ENCODE results near the gene HDAC10. TPM values are rescaled to one million over a fixed set of nuclear protein-coding genes. Genes with fewer than 3 reads are reported as not detected.
A peak's percentile ranks its signal among the peaks of the same experiment; 100 is the strongest.

HDAC10 gene
- total RNA-seq, 1 donor from 2014 or later: 40.6 TPM

DNA sequence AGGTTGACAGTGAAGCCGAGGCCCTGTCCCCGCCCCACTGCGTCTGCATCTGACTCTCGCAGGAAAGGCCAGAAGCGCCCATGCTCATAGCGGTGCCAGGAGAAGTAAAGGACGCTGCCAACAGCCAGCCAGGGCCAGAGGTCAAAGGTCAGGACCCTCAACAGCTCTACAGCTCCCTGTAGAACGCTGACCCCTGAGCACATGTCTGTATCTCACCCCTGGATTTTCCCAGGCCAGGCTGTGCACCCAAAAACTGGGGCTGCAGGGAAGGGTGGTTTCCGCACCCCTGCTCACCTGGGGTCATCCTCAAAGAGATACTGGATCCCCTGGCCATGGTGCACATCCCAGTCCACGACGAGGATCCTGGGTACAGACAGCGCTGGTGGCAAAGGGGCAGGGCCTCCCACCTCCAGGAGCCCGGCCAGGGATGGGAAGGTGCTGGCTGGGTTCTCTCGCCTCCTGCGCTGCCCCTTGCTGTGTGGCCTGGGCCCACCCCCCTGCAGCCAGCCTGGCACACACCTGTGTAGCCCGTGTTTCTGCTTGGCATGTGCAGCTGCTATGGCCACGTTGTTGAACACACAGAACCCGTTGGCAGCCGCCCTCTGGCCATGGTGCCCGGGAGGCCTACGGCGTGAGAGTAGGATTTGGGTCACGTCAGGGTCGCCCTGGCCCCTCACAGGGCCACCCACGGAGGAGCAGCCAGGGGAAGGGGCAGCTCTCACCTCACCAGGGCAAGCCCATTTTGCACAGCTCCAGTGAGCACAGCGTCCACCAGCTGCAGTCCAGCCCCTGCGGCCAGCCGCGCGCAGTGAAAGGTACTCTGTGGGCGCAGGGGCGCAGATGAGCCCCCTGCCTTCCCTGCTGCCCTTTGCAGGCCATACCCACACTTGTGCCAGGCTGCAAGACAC lies 1.5 kb downstream of the HDAC10 start:
- no peak for DNase-seq (ENCODE audit: low read depth)

DNA sequence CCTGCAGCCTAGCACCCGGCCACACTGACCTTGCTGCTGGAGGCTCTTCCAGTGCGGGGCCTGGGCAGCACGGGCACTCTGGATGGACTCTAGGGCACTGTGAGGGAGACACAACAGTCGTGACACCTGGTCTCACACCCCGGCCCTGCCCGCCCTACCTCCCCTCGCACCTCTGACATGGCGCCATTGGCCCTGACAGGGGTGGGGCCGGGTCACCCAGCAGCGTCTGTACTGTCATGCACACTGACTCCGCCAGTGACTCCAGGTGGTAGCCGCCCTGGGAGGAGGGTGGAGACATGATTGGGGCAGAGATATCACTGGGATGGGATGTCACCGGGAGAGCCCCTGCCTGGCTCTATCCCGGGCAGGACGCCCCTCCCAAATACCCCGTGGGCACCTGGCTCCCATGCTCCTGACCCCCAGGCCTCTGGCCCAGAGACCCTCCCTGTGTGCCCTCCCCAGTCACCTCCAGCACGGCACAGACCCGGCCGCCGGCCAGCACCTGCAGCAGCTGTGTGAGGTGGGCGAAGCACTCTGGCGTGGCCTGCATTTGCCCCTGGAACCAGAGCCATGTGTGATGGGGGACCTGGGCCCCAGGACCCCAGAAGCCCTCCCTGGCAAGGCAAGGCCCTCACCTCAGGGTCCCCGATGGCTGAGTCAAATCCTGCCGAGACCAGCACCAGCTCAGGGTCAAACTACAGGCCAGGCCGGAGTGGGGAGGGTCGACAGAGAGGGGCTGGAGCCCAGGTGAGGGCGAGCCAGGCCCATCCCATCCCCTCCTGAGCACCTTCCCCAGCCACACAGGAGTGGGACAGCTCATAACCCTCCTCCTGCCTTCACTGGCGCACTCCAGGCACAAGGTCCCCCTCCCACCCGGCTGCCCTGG lies 2.6 kb downstream of the HDAC10 start:
- TF ChIP-seq, protein P1, sequence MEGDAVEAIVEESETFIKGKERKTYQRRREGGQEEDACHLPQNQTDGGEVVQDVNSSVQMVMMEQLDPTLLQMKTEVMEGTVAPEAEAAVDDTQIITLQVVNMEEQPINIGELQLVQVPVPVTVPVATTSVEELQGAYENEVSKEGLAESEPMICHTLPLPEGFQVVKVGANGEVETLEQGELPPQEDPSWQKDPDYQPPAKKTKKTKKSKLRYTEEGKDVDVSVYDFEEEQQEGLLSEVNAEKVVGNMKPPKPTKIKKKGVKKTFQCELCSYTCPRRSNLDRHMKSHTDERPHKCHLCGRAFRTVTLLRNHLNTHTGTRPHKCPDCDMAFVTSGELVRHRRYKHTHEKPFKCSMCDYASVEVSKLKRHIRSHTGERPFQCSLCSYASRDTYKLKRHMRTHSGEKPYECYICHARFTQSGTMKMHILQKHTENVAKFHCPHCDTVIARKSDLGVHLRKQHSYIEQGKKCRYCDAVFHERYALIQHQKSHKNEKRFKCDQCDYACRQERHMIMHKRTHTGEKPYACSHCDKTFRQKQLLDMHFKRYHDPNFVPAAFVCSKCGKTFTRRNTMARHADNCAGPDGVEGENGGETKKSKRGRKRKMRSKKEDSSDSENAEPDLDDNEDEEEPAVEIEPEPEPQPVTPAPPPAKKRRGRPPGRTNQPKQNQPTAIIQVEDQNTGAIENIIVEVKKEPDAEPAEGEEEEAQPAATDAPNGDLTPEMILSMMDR (conservative IDR thresholded peaks at IDR 0.05; ENCODE audit: low read depth, low read length): no peak
- no peak for DNase-seq (ENCODE audit: low read depth)
- H3K4me3 ChIP-seq (ENCODE audit: low read depth, low read length): no peak overlapping the region

More for the DNA sequence above, 1.5 kb downstream of the HDAC10 start:
- TF ChIP-seq, protein P1 (conservative IDR thresholded peaks at IDR 0.05; ENCODE audit: low read depth, low read length): no peak
- H3K4me3 ChIP-seq (ENCODE audit: low read depth, low read length): peak overlapping the region; percentile 82

DNA sequence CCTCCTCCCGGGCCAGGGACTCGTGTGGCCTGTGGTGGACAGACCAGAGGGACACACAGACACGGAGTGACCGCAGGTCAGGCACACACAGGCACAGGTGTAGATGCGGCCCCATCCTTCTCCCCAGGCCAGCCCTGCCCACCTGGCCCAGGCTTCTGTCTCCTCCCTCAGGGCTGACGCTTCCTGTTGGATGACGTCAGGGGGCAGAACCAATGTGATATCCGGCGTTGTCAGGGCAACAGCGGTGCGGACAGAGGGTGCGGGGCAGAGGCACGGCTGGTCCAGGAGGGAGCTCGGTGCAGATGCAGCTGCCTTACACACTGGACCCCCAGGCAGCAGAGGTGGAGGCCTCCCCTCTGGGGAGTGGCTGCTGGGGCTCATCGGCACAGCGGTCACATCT lies 3.3 kb downstream of the HDAC10 start:
- H3K4me3 ChIP-seq (ENCODE audit: low read depth, low read length): no peak overlapping the region
- DNase-seq (ENCODE audit: low read depth): no peak
- TF ChIP-seq, protein P1 (conservative IDR thresholded peaks at IDR 0.05; ENCODE audit: low read depth, low read length): no peak

DNA sequence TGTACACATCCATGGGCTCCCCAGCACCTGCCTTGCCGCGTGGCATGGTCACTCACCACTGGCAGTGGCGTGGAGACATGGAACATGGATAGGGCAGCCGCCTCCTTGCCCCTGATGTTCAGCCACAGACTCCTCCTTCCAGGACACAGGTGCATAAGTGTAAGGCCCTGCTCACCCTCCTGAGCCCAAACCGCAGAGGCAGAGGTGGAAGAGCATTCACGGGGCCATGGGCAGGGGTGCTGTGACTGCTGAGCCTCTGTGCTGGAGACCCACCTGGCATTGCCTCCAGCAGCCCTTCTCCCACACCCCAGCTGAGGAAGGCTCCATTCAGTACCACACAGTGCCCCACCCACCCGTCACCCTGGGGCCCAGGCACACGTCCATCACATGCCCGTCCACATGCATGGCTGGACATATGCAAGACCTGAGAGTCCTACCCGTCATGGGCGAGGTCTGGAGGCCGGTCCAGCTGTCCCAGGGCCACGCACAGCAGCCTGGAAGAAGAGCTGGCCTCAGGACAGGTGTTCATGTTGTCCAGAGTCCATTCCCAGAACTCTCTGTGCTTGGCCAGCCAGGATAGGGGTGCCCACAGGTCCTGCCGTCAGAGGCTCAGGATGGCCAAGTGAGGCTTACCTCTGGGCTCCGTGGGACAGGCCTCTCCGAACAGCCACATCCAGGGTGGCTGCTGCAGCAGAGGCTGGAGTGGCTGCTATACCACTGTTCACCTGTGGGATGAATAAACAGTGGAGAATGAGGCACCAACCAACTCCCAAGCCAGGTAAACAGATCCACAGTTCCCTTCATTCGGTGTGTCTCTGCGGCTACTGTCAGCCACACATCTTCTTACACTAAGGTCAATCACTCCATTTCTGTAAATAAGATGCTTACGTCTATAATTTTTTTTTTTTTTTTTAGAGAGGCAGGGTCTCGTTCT lies 4.6 kb downstream of the HDAC10 start:
- TF ChIP-seq, protein P1 (conservative IDR thresholded peaks at IDR 0.05; ENCODE audit: low read depth, low read length): no peak
- H3K4me3 ChIP-seq (ENCODE audit: low read depth, low read length): peak overlapping the region; percentile 97
- no peak for DNase-seq (ENCODE audit: low read depth)

DNA sequence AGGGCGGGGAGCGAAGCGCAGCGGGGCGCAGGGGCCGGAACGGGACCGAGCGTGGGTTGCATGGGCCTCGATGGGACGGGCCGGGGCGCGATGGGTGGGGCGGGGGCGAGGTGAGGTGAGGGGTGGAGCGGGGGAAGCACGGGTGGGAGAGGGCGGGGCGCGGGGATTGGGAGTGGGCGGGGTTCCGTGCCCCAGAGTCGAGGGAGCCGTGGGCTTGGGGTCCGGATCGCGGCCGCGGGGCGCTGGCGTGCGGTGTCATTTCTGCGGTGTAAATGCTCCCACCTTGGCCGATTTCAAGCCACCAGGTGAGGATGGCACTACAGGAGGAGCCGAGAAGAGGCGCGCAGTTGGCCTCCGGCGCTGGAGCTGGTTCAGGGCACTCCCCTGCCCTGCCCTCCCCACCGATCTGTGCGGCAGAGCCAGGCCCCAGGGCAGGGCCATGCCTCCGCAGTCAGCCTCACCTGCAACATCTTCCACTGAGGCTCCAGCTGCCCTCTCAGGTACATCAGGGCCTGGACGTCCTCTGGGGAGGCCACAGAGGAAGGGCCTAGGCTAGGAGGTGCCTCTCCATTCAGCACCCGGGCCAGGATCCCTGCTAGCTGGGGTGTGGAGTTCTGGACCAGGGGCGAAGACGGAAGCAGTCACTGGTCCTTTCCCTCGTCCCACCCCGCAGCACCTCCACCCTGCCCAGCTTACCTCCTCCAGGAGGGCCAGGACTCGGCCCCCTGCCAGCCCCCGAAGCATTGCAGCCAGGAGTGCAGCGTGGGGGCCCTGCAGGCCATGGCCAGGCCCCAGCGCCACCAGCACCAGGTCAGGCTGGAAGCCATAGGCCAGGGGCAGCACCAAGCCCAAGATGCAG lies 5.6 kb downstream of the HDAC10 start:
- H3K4me3 ChIP-seq (ENCODE audit: low read depth, low read length): peak overlapping the region; percentile 97
- no peak for DNase-seq (ENCODE audit: low read depth)
- TF ChIP-seq, protein P1 (conservative IDR thresholded peaks at IDR 0.05; ENCODE audit: low read depth, low read length): no peak
